Neural progenitor cell (in vitro differentiated cells): Measurements from ENCODE around the gene ARHGDIA.

Source experiments
- CTCF ChIP-seq: fragments of 200-600 bp; sonication (generic); IDR thresholded peaks from 2 replicates; pipeline ENCODE4 v1.5.1; 2017; ENCODE audit warnings: antibody characterized with exemption, mild to moderate bottlenecking
- EZH2phosphoT487 ChIP-seq: fragments of 200-600 bp; sonication (generic); IDR thresholded peaks from 2 replicates; pipeline ENCODE4 v1.6.1; 2017; ENCODE audit warnings: antibody characterized with exemption

DNA sequence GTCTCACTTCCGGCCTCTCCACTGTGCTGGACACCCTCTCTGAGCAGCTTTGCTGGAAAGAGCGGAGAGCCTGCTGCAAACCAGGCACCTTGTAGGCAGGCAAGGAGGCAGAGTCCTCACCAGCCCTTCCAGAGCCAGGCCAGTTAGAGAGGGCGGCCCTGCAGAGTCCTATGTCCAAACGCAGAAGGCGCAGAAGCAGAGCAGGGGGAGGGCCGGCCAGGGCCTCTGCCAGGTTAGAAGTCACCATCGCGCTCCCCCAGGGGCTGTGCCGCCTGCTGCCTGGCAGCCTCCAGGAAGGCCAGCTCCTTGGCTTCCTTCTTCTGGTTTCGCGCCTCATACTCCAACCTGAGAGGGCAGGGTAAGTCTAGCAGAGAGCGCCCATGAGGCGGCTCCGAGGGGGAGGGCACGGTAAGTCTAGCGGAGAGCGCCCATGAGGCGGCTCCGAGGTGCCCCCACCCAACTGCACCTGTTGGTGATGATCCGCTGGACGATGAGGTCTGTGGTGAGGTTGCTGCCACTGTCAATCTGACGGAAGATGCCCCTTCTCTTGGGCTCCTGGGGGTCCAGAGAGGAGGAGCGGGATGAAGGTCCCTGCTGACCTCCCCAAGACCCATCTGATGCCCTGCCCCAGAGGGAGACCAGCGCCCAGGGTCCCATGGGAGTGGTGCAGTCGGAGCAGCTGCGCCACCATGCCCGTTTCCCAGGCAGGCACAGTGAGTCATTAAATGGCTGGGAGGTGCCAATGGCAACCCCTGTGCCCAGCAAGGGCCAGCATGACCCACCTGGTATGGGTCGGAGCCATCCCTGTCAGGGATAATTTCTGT lies 33.7 kb upstream of the ARHGDIA start:
- no peak for TF ChIP-seq CTCF
- no peak for TF ChIP-seq EZH2phosphoT487
